Inflammatory macrophage treated with lipopolysaccharide for 1 hour (primary cell): ENCODE results near the gene TNFRSF11A.

Experiments used
- DNase-seq, 2 donors: peaks; one replicate each; pipeline ENCODE4 v3.0.0-alpha.2; 2020 to 2022

Gene TNFRSF11A

GRCh38 chr18:62384610-62385097, 59.5 kb downstream of the TNFRSF11A start:
- DNase-seq: no peak

GRCh38 chr18:62386091-62386490, 61.0 kb downstream of the TNFRSF11A start:
- DNase-seq: no peak

GRCh38 chr18:62386601-62387000, 61.5 kb downstream of the TNFRSF11A start:
- no peak for DNase-seq

- no peak for DNase-seq
Measured at GRCh38 chr18:62387257-62387656, 62.1 kb downstream of the TNFRSF11A start.

GRCh38 chr18:62388855-62389760, 64.0 kb downstream of the TNFRSF11A start:
- DNase-seq: no peak

- DNase-seq: no peak
Measured at GRCh38 chr18:62389761-62390481, 64.8 kb downstream of the TNFRSF11A start.

- DNase-seq: no peak
Measured at GRCh38 chr18:62394006-62394763, 69.1 kb downstream of the TNFRSF11A start.

- no peak for DNase-seq
Measured at GRCh38 chr18:62396381-62396780, 71.3 kb downstream of the TNFRSF11A start.

GRCh38 chr18:62396967-62397366, 71.9 kb downstream of the TNFRSF11A start:
- DNase-seq: no peak

- DNase-seq: no peak
Measured at GRCh38 chr18:62398291-62398690, 73.2 kb downstream of the TNFRSF11A start.

GRCh38 chr18:62399276-62399675, 74.2 kb downstream of the TNFRSF11A start:
- DNase-seq: peak; percentile 65 to 72

GRCh38 chr18:62399781-62400308, 74.7 kb downstream of the TNFRSF11A start:
- no peak for DNase-seq

- DNase-seq: no peak
Measured at GRCh38 chr18:62400916-62401315, 75.8 kb downstream of the TNFRSF11A start.

- no peak for DNase-seq
Measured at GRCh38 chr18:62402342-62402948, 77.3 kb downstream of the TNFRSF11A start.

- DNase-seq: no peak
Measured at GRCh38 chr18:62403120-62403519, 78.0 kb downstream of the TNFRSF11A start.

GRCh38 chr18:62404881-62405280, 79.8 kb downstream of the TNFRSF11A start:
- DNase-seq: no peak

GRCh38 chr18:62407660-62408059, 82.5 kb downstream of the TNFRSF11A start:
- DNase-seq: no peak

- DNase-seq: no peak
Measured at GRCh38 chr18:62409821-62410220, 84.7 kb downstream of the TNFRSF11A start.

- no peak for DNase-seq
Measured at GRCh38 chr18:62412231-62412979, 87.3 kb downstream of the TNFRSF11A start.

- DNase-seq: no peak
Measured at GRCh38 chr18:62413206-62413605, 88.1 kb downstream of the TNFRSF11A start.

GRCh38 chr18:62418258-62418657, 93.1 kb downstream of the TNFRSF11A start:
- DNase-seq: no peak

- peak in 1 of 2 donors; percentile 26 for DNase-seq
Measured at GRCh38 chr18:62420151-62420512, 95.0 kb downstream of the TNFRSF11A start.
